Adrenal gland (tissue), 12 donors: ENCODE measurements around the gene LMF1. TPM values are rescaled to one million over a fixed set of nuclear protein-coding genes. Genes with fewer than 3 reads are reported as not detected.
"Not testable (repeated sequence)": the region's sequence is repeated elsewhere in the genome, so short reads cannot be mapped to it uniquely, and the experiment has no call there.

Experiments
- DNase-seq, 7 donors: peaks; one replicate each; pipeline ENCODE4 v3.0.0-alpha.2; 2019 to 2020
- H3K27ac ChIP-seq, 5 donors: fragments of 200-600 bp; sonication (generic) in 4 of 5; 1 replicate in 3 of 5; 2 replicates in 2 of 5; pipeline versions ENCODE4 v1.5.1 to v1.8.0; 2016 to 2020; ENCODE audit warnings: mild to moderate bottlenecking in 1 of 5
- H3K27me3 ChIP-seq: fragments of 200-600 bp; 2 replicates; pipeline ENCODE4 v1.8.0; 2021
- H3K36me3 ChIP-seq, 2 donors: fragments of 200-600 bp; replicated peaks in 1 of 2; 1 replicate in 1 of 2; 2 replicates in 1 of 2; pipeline versions ENCODE4 v1.5.1 to v1.8.0; 2018 to 2022
- H3K4me1 ChIP-seq, 2 donors: fragments of 200-600 bp; replicated peaks in 1 of 2; 1 replicate in 1 of 2; 2 replicates in 1 of 2; pipeline versions ENCODE4 v1.5.1 to v1.8.0; 2018 to 2021
- H3K4me3 ChIP-seq, 4 donors: fragments of 200-600 bp; sonication (generic) in 3 of 4; one replicate each; pipeline ENCODE4 v1.5.1; 2016 to 2018
- H3K9me3 ChIP-seq, 3 donors: fragments of 200-600 bp; sonication (generic) in 1 of 3; replicated peaks in 1 of 3; 1 replicate in 2 of 3; 2 replicates in 1 of 3; pipeline versions ENCODE4 v1.5.1 to v1.8.0; 2016 to 2021
- CTCF ChIP-seq, 6 experiments: fragments of 450-650 bp in 4 of 6; fragments of 200-600 bp in 2 of 6; sonication (generic) in 1 of 6; IDR thresholded peaks; 1 replicate in 5 of 6; 2 replicates in 1 of 6; pipeline versions ENCODE4 v1.5.1 to v1.8.0; 2016 to 2021; ENCODE audit warnings: antibody characterized with exemption in 6 of 6, mild to moderate bottlenecking in 2 of 6, moderate library complexity in 1 of 6
- POLR2A ChIP-seq, 2 donors: fragments of 450-650 bp; IDR thresholded peaks; one replicate each; pipeline ENCODE4 v1.6.1; 2017; ENCODE audit warnings: antibody characterized with exemption in 2 of 2, mild to moderate bottlenecking in 2 of 2, moderate library complexity in 1 of 2
- WGBS, 4 donors: extraction: QIAGEN DNeasy Blood & Tissue Kit in 2 of 4; methylation state at CpG; one replicate each; pipeline versions ENCODE4 v1.1.5 to v1.1.7; 2013 to 2017; 5-methylcytosine and 5-hydroxymethylcytosine counted together
- intact Hi-C, 2 donors: fragments of 100-400 bp; cut with DNase I; formaldehyde crosslinking; loops; one replicate each; pipeline versions ENCODE4 v1.14.1 to v1.15.0; 2022 to 2023
- polyA plus RNA-seq, 3 donors: library from polyadenylated mRNA; stranded (reverse); fragments of 200-250 nt in 2 of 3; fragments of 350-450 nt in 1 of 3; fragmentation: Illumina TruSeq in 1 of 3; extraction: RNeasy Lipid Tissue Mini Kit (QIAGEN cat#74804) in 1 of 3; gene quantifications; one replicate each; pipeline ENCODE4 v1.2.3, GENCODE V29; 2013 to 2014
- total RNA-seq, 9 donors: library from RNA; depleted of rRNA in 4 of 9; stranded (reverse); fragments of >200 nt in 4 of 9; fragments of 120-200 nt in 1 of 9; fragmentation: NEBNext Ultra II Directional in 1 of 9; extraction: Animal tissue kit (Norgen Biotek cat#: 25700) in 1 of 9; gene quantifications; one replicate each; pipeline versions ENCODE4 v1.1.0 to v1.2.4, GENCODE V29; 2013 to 2023
- donor health status: healthy with polysubstance abuse.
- donor health status: Bipolar disorder and iron deficiency.
- donor health status: DM: yes; HTN: yes; CAD: no.
- donor health status: DM: no; HTN: no; CAD: no.
- donor health status: DM: no; HTN: no; CAD: no.
- donor health status: DM: yes; HTN: yes; CAD: no.

LMF1 gene
- total and polyA plus RNA-seq, 12 donors = 10.5 to 101 (median 36.3) TPM

DNA sequence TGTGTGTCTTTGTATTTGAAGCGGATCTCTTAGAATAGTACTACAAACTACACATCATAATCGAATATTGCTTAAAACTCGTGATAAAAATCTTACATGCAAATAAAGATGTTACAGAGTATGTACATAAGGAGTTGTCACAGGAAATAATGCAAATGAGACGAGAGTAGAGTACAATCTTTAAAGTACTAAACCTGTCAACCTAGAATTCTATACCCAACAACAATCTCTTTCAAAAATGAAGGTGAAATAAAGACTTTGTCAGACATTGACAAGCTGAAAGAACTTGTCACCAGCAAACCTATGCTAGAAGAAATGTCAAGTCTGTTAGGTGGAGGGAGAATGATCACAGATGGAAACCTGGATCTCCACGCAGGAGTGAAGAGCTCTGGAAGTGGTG lies 86.6 kb downstream of the LMF1 start:
- Histone ChIP-seq H3K36me3 (no peaks in the 10 kb centered on the region), H3K4me3 (no peak overlapping the region), H3K4me1 (no peaks in the 10 kb centered on the region), H3K27me3 (no peaks in the 10 kb centered on the region), H3K27ac (no peak overlapping the region), H3K9me3 (no peaks in the 10 kb centered on the region)
- WGBS, 4 donors = 92 to 97% (median 94%) methylated on average over 5 of the region's 5 CpGs
- TF ChIP-seq CTCF (IDR thresholded peaks at IDR 0.05) (no peak), POLR2A (IDR thresholded peaks at IDR 0.05) (no peak)
- intact Hi-C loops = no loop called here
- no peak for DNase-seq

- WGBS, 4 donors = 94 to 100% (median 97%) methylated on average over 2 of the region's 2 CpGs
- H3K4me3 ChIP-seq = no peak overlapping the region
- no peak for DNase-seq
- no peaks in the 10 kb centered on the region for H3K4me1 ChIP-seq
- intact Hi-C loops = no loop called here
- no peak for TF ChIP-seq POLR2A (IDR thresholded peaks at IDR 0.05)
- no peak for TF ChIP-seq CTCF (IDR thresholded peaks at IDR 0.05)
- no peaks in the 10 kb centered on the region for H3K36me3 ChIP-seq
- H3K27ac ChIP-seq = no peak overlapping the region
- H3K27me3 ChIP-seq = no peaks in the 10 kb centered on the region
- H3K9me3 ChIP-seq = no peaks in the 10 kb centered on the region
Observed at GRCh38 chr16:883781-884180, 87.0 kb downstream of the LMF1 start.

DNA sequence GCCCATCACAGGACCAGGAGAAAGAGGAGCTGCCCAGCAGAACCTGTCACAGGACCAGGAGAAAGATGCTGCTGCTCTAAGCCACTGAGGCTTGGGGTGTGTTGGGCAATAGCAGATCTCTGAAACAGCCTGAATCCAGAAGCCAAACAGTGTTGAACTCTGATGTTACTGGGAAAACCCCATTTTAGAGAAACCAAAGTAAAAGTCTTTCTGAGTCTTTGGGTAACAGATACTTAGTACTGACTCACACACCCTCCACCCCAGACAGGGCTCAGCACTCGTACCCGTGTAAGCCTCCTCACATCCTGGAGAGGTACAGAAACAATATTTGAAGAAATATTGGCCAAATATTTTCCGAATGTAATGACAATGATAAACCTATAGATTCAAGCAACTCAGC lies 87.4 kb downstream of the LMF1 start:
- intact Hi-C loops = no loop called here
- TF ChIP-seq POLR2A (IDR thresholded peaks at IDR 0.05) = no peak
- TF ChIP-seq CTCF (IDR thresholded peaks at IDR 0.05) = no peak
- no peaks in the 10 kb centered on the region for H3K9me3 ChIP-seq
- no peak overlapping the region for H3K27ac ChIP-seq
- H3K27me3 ChIP-seq = no peaks in the 10 kb centered on the region
- no peaks in the 10 kb centered on the region for H3K36me3 ChIP-seq
- no peak for DNase-seq
- H3K4me3 ChIP-seq = no peak overlapping the region
- no peaks in the 10 kb centered on the region for H3K4me1 ChIP-seq
- WGBS, 4 donors = 93 to 97% (median 94%) methylated on average over 3 of the region's 3 CpGs

- H3K27ac ChIP-seq, H3K4me3 ChIP-seq, DNase-seq, H3K27me3 ChIP-seq, H3K4me1 ChIP-seq, H3K36me3 ChIP-seq, H3K9me3 ChIP-seq, intact Hi-C loops: not testable (repeated sequence)
- WGBS, 4 donors = 90 to 97% (median 94%) methylated on average over 15 of the region's 15 CpGs
Observed at GRCh38 chr16:882671-883070, 88.1 kb downstream of the LMF1 start.

DNA sequence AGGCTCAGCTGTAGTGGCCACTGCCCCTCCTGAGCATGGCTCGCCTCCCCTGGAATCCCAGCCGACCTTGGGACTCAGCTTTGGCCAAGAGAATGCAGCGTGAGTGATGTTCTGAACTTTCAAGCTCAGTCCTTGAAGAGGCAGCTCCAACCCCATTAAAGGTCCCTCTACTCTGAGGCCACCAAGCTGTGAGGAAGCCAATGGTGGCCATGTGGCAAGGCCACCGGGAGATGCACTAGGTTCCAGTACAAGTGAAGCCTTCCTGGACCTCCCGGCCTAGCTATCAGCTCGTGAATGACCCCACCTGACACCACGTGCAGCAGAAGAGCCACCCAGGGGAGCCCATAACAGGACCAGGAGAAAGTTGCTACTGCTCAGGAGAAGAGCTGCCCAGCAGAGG lies 88.5 kb downstream of the LMF1 start:
- intact Hi-C loops = no loop called here
- no peaks in the 10 kb centered on the region for H3K36me3 ChIP-seq
- no peaks in the 10 kb centered on the region for H3K9me3 ChIP-seq
- WGBS, 4 donors = 74 to 85% (median 84%) methylated on average over 6 to 7 of the region's 7 CpGs
- TF ChIP-seq CTCF (IDR thresholded peaks at IDR 0.05) = no peak
- no peak for TF ChIP-seq POLR2A (IDR thresholded peaks at IDR 0.05)
- no peak for DNase-seq
- no peak overlapping the region for H3K4me3 ChIP-seq
- no peaks in the 10 kb centered on the region for H3K27me3 ChIP-seq
- no peaks in the 10 kb centered on the region for H3K4me1 ChIP-seq
- no peak overlapping the region for H3K27ac ChIP-seq
